HEK293T (cell line): ENCODE data around the gene ZNF333.

ENCODE experiments used
- CTCF ChIA-PET: fragments of 350-600 bp; formaldehyde crosslinking; extraction: SDS; loops from one replicate; lab custom pipeline; 2021; ENCODE audit warnings: antibody characterized with exemption, inconsistent platforms; lab: Yijun Ruan, JAX
- POLR2A ChIA-PET: fragments of 350-600 bp; formaldehyde crosslinking; extraction: SDS; loops from one replicate; lab custom pipeline; 2020; ENCODE audit warnings: antibody characterized with exemption, inconsistent platforms; lab: Yijun Ruan, JAX
- DNase-seq: peaks from one replicate; pipeline ENCODE4 v3.0.0; 2012; ENCODE audit warnings: mixed read lengths; ENCODE audit errors: extremely low spot score
- ARNT ChIP-seq: fragments of 450-650 bp; IDR thresholded peaks from 2 replicates; pipeline ENCODE4 v1.6.1; 2017; ENCODE audit warnings: mild to moderate bottlenecking
- BHLHE40 ChIP-seq: fragments of 450-650 bp; IDR thresholded peaks from 2 replicates; pipeline ENCODE4 v1.6.1; 2016; ENCODE audit warnings: mild to moderate bottlenecking, moderate library complexity, borderline replicate concordance
- CTBP1 ChIP-seq: fragments of 450-650 bp; IDR thresholded peaks from 2 replicates; pipeline ENCODE4 v1.6.1; 2016; ENCODE audit warnings: borderline replicate concordance
- ELF4 ChIP-seq: fragments of 450-650 bp; IDR thresholded peaks from 2 replicates; pipeline ENCODE4 v1.6.1; 2017; ENCODE audit warnings: antibody characterized with exemption
- FOXA1 ChIP-seq: fragments of 450-650 bp; IDR thresholded peaks from 2 replicates; pipeline ENCODE4 v1.6.1; 2016; ENCODE audit warnings: mild to moderate bottlenecking
- FOXK2 ChIP-seq: fragments of 450-650 bp; IDR thresholded peaks from 2 replicates; pipeline ENCODE4 v1.6.1; 2016; ENCODE audit warnings: mild to moderate bottlenecking
- FOXM1 ChIP-seq: fragments of 450-650 bp; IDR thresholded peaks from 2 replicates; pipeline ENCODE4 v1.6.1; 2017; ENCODE audit warnings: mild to moderate bottlenecking, borderline replicate concordance
- HDGF ChIP-seq: fragments of 450-650 bp; IDR thresholded peaks from 2 replicates; pipeline ENCODE4 v1.6.1; 2017; ENCODE audit warnings: antibody characterized with exemption, borderline replicate concordance
- L3MBTL2 ChIP-seq: fragments of 450-650 bp; conservative IDR thresholded peaks from 2 replicates; pipeline ENCODE4 v1.6.1; 2016; ENCODE audit warnings: mild to moderate bottlenecking
- LEF1 ChIP-seq: fragments of 450-650 bp; IDR thresholded peaks from 2 replicates; pipeline ENCODE4 v1.6.1; 2017; ENCODE audit warnings: mild to moderate bottlenecking, borderline replicate concordance
- NFRKB ChIP-seq: fragments of 450-650 bp; IDR thresholded peaks from 2 replicates; pipeline ENCODE4 v1.6.1; 2016; ENCODE audit warnings: mild to moderate bottlenecking, moderate library complexity
- PKNOX1 ChIP-seq: fragments of 450-650 bp; IDR thresholded peaks from 2 replicates; pipeline ENCODE4 v1.6.1; 2016
- SP1 ChIP-seq: fragments of 450-650 bp; IDR thresholded peaks from 2 replicates; pipeline ENCODE4 v1.6.1; 2017
- SUZ12 ChIP-seq: fragments of 450-650 bp; IDR thresholded peaks from 2 replicates; pipeline ENCODE4 v1.6.1; 2016; ENCODE audit warnings: mild to moderate bottlenecking
- TARDBP ChIP-seq: fragments of 450-650 bp; IDR thresholded peaks from 2 replicates; pipeline ENCODE4 v1.6.1; 2016
- ZNF384 ChIP-seq: fragments of 450-650 bp; IDR thresholded peaks from 2 replicates; pipeline ENCODE4 v1.6.1; 2016

The ZNF333 gene

GRCh38 chr19:14677464-14677863, 12.4 kb upstream of the ZNF333 start:
- DNase-seq = no peak
- TF ChIP-seq ELF4 = no peak
- no peak for TF ChIP-seq NFRKB
- TF ChIP-seq ZNF384 = no peak
- TF ChIP-seq FOXK2 = no peak
- TF ChIP-seq L3MBTL2 = no peak
- no peak for TF ChIP-seq ARNT
- ChIA-PET CTCF (no interaction called here), POLR2A (interaction anchor here (0.6 kb wide), 1 partner anchor 1508 kb away, joined by 3 read pairs; the partner anchor contains the start of gene FAM32A)

- POLR2A ChIA-PET = no interaction called here
- TF ChIP-seq L3MBTL2 (no peak), PKNOX1 (peak; percentile 23; the same call in 1 of the 2 replicates), FOXM1 (no peak), SUZ12 (no peak), FOXK2 (no peak)
- DNase-seq = no peak
- CTCF ChIA-PET = no interaction called here
Observed at GRCh38 chr19:14678199-14678598, 11.6 kb upstream of the ZNF333 start.

- ChIA-PET CTCF (no interaction called here), POLR2A (no interaction called here)
- TF ChIP-seq HDGF = no peak
- no peak for TF ChIP-seq FOXA1
- TF ChIP-seq NFRKB = no peak
- no peak for TF ChIP-seq ARNT
- no peak for TF ChIP-seq ELF4
- no peak for TF ChIP-seq TARDBP
- no peak for TF ChIP-seq FOXK2
- no peak for TF ChIP-seq LEF1
- no peak for TF ChIP-seq CTBP1
- no peak for TF ChIP-seq SP1
- no peak for TF ChIP-seq L3MBTL2
- no peak for TF ChIP-seq FOXM1
- no peak for TF ChIP-seq SUZ12
- TF ChIP-seq ZNF384 = no peak
- TF ChIP-seq PKNOX1 = no peak
- TF ChIP-seq BHLHE40 = no peak
- no peak for DNase-seq
Observed at GRCh38 chr19:14682084-14682483, 7.8 kb upstream of the ZNF333 start.

- TF ChIP-seq ELF4 (no peak), NFRKB (no peak), SP1 (no peak), FOXA1 (no peak), CTBP1 (no peak), FOXK2 (no peak), ARNT (no peak), ZNF384 (no peak), L3MBTL2 (no peak), BHLHE40 (no peak), HDGF (no peak), TARDBP (no peak), FOXM1 (no peak), SUZ12 (no peak), LEF1 (no peak)
- DNase-seq = no peak
- CTCF ChIA-PET = no interaction called here
- POLR2A ChIA-PET = no interaction called here
Observed at GRCh38 chr19:14683439-14683838, 6.4 kb upstream of the ZNF333 start.

GRCh38 chr19:14686411-14686810, 3.4 kb upstream of the ZNF333 start:
- CTCF ChIA-PET = interaction anchor here (1.0 to 3.6 kb wide), 3 partner anchors 32 to 130 kb away, joined by 3 to 51 read pairs (median 4); partner anchors contain the start of gene NDUFB7
- POLR2A ChIA-PET = interaction anchor here (0.7 to 1.9 kb wide), 2 partner anchors 112 to 114 kb away, joined by 4 read pairs; partner anchors contain the start of gene NDUFB7
- TF ChIP-seq HDGF (no peak), L3MBTL2 (peak; percentile 43; the same call in 1 of the 2 replicates), FOXM1 (no peak), BHLHE40 (no peak), SUZ12 (no peak), ARNT (no peak)
- no peak for DNase-seq

DNA sequence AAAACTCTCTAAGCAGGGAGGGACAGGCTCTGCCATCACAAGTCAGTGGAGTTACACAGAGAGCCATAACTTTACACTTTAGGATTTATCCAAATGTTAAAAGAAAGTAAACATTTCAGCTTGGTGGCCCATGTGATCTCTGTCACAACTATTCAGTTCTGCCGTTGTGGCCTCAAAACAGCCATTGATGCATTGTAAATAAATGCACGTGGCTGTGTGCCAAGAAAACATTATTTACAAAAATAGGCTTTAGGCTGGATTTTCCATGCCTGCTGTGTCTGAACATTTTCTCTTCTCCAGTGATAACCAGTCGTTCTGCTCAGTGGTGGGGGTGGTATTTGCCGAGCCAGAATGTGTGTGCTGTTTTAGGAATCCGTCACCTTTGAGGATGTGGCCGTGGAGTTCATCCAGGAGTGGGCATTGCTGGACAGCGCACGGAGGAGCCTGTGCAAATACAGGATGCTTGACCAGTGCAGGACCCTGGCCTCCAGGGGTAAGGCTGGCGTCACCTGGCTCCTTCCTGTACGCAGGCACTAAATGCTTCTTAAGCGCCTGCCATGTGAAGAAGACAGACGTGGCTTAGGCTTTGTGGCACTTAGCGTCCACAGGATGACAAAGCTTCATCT, 4.9 kb downstream of the ZNF333 start:
- POLR2A ChIA-PET = no interaction called here

GRCh38 chr19:14695471-14695870, 5.6 kb downstream of the ZNF333 start:
- DNase-seq = no peak
- ChIA-PET POLR2A (no interaction called here), CTCF (interaction anchor here (0.6 kb wide), 1 partner anchor 190 kb away, joined by 7 read pairs; no protein-coding TSS in a partner anchor)
- no peak for TF ChIP-seq TARDBP
- TF ChIP-seq BHLHE40 = no peak
- no peak for TF ChIP-seq PKNOX1
- no peak for TF ChIP-seq SUZ12
- TF ChIP-seq L3MBTL2 = no peak
- no peak for TF ChIP-seq CTBP1
- TF ChIP-seq LEF1 = no peak
- no peak for TF ChIP-seq ELF4
- no peak for TF ChIP-seq SP1

More for the DNA sequence above, 4.9 kb downstream of the ZNF333 start:
- TF ChIP-seq NFRKB = no peak
- CTCF ChIA-PET = interaction anchor here (0.6 kb wide), 1 partner anchor 1239 kb away, joined by 3 read pairs; no protein-coding TSS in a partner anchor
- DNase-seq = no peak
